A549 (cell line): Measurements from ENCODE around the gene ZBTB11. TPM values are rescaled to one million over a fixed set of nuclear protein-coding genes. Genes with fewer than 3 reads are reported as not detected.

Experiments used
- ATAC-seq, 2 experiments: fragments of 200-7000 bp in 1 of 2; fragments of >200 bp in 1 of 2; cut with Nextera tagmentation in 1 of 2; cut with Tn5 transposase in 1 of 2; 3 replicates each; pipeline versions ENCODE4 v1.8.0 to v1.9.1; 2018 to 2020; ENCODE audit warnings: mild to moderate bottlenecking in 1 of 2, moderate library complexity in 1 of 2
- CTCF ChIA-PET: fragments of 300-600 bp; sonication (Branson Sonifier 250); formaldehyde crosslinking; extraction: SDS; loops from one replicate; lab custom pipeline; 2021; ENCODE audit warnings: antibody characterized with exemption, inconsistent platforms; lab: Yijun Ruan, JAX
- POLR2A ChIA-PET: fragments of 350-600 bp; formaldehyde crosslinking; extraction: SDS; loops from one replicate; lab custom pipeline; 2021; ENCODE audit warnings: antibody characterized with exemption, inconsistent platforms; lab: Yijun Ruan, JAX
- DNase-seq, 2 experiments: peaks; one replicate each; pipeline versions ENCODE4 v3.0.0 to v3.0.0-alpha.2; 2011 to 2016; ENCODE audit warnings: low read depth in 1 of 2, low spot score in 1 of 2
- FAIRE-seq: peaks from 2 replicates; lab custom pipeline; 2011; peaks lifted over from hg19 to GRCh38; lab: Jason Lieb, UNC
- H3K27ac ChIP-seq, 2 experiments: fragments of >200 bp; sonication (Bioruptor Twin); formaldehyde crosslinking; 3 replicates each; pipeline ENCODE4 v1.5.1; 2016 to 2017
- H3K4me1 ChIP-seq: fragments of >200 bp; sonication (Bioruptor Twin); formaldehyde crosslinking; 3 replicates; pipeline ENCODE4 v1.6.1; 2016
- H3K4me2 ChIP-seq: fragments of >200 bp; sonication (Bioruptor Twin); formaldehyde crosslinking; 3 replicates; pipeline ENCODE4 v1.6.1; 2016
- H3K4me3 ChIP-seq: fragments of >200 bp; sonication (Bioruptor Twin); formaldehyde crosslinking; 3 replicates; pipeline ENCODE4 v1.5.1; 2016
- H3K9me3 ChIP-seq: fragments of >200 bp; sonication (Bioruptor Twin); formaldehyde crosslinking; 3 replicates; pipeline ENCODE4 v1.6.1; 2016
- BCL3 ChIP-seq: fragments of >200 bp; sonication (Bioruptor Twin); formaldehyde crosslinking; IDR thresholded peaks from 3 replicates; pipeline ENCODE4 v1.6.1; 2016
- CBX2 ChIP-seq: fragments of 200-600 bp; sonication (generic); IDR thresholded peaks from 2 replicates; pipeline ENCODE4 v1.6.1; 2016; ENCODE audit warnings: low read depth, mild to moderate bottlenecking, borderline replicate concordance
- CBX8 ChIP-seq: fragments of 200-600 bp; sonication (generic); IDR thresholded peaks from 2 replicates; pipeline ENCODE4 v1.6.1; 2016
- EHMT2 ChIP-seq: fragments of 200-600 bp; sonication (generic); IDR thresholded peaks from 2 replicates; pipeline ENCODE4 v1.6.1; 2016; ENCODE audit warnings: antibody characterized with exemption, low read depth, mild to moderate bottlenecking, moderate library complexity
- FOSB ChIP-seq: fragments of 250-450 bp; sonication (Bioruptor Pico); IDR thresholded peaks from 2 replicates; pipeline ENCODE4 v1.5.0; 2020; ENCODE audit warnings: mild to moderate bottlenecking, moderate library complexity
- HOXA7 ChIP-seq: fragments of 250-450 bp; sonication (Bioruptor Pico); IDR thresholded peaks from 2 replicates; pipeline ENCODE4 v1.5.0; 2020; ENCODE audit warnings: mild to moderate bottlenecking, moderate library complexity
- MAX ChIP-seq: IDR thresholded peaks from 2 replicates; pipeline ENCODE4 v1.6.1; 2012
- MYC ChIP-seq: IDR thresholded peaks from 2 replicates; pipeline ENCODE4 v1.6.1; 2012; ENCODE audit warnings: mild to moderate bottlenecking, inconsistent platforms, low read length, improper control_type of control experiment, borderline replicate concordance
- RAD21 ChIP-seq, 2 experiments: fragments of >200 bp in 1 of 2; sonication (Bioruptor Twin) in 1 of 2; formaldehyde crosslinking in 1 of 2; IDR thresholded peaks in 1 of 2; conservative IDR thresholded peaks in 1 of 2; 2 replicates in 1 of 2; 3 replicates in 1 of 2; pipeline ENCODE4 v1.6.1; 2012 to 2018; ENCODE audit warnings: inconsistent platforms in 1 of 2
- REST ChIP-seq: fragments of 200-600 bp; sonication (generic); IDR thresholded peaks from 2 replicates; pipeline ENCODE4 v1.6.1; 2016; ENCODE audit warnings: antibody characterized with exemption, mild to moderate bottlenecking, moderate library complexity
- RFX5 ChIP-seq: fragments of 450-650 bp; IDR thresholded peaks from 2 replicates; pipeline ENCODE4 v1.7.1; 2014; ENCODE audit warnings: antibody characterized with exemption, mild to moderate bottlenecking, moderate library complexity
- RNF2 ChIP-seq: fragments of 200-600 bp; sonication (generic); IDR thresholded peaks from 2 replicates; pipeline ENCODE4 v1.6.1; 2016; ENCODE audit warnings: low read depth, mild to moderate bottlenecking, antibody characterized with exemption, moderate library complexity, borderline replicate concordance
- SMC3 ChIP-seq: fragments of >200 bp; sonication (Bioruptor Twin); formaldehyde crosslinking; IDR thresholded peaks from 3 replicates; pipeline ENCODE4 v1.6.1; 2018; ENCODE audit warnings: inconsistent platforms
- TFCP2L1 ChIP-seq: fragments of 250-450 bp; sonication (Bioruptor Pico); IDR thresholded peaks from 2 replicates; pipeline ENCODE4 v1.5.0; 2021; ENCODE audit warnings: mild to moderate bottlenecking
- TP53 ChIP-seq: fragments of 250-450 bp; sonication (Bioruptor Pico); IDR thresholded peaks from 2 replicates; pipeline ENCODE4 v1.5.0; 2021; ENCODE audit warnings: mild to moderate bottlenecking, moderate library complexity
- ZFP36 ChIP-seq: fragments of 450-650 bp; IDR thresholded peaks from 2 replicates; pipeline ENCODE4 v1.6.1; 2014; ENCODE audit warnings: borderline replicate concordance; ENCODE audit not compliant: partially characterized antibody
- ZNF302 ChIP-seq: fragments of 250-450 bp; sonication (Bioruptor Pico); IDR thresholded peaks from 2 replicates; pipeline ENCODE4 v1.9.0; 2021; ENCODE audit warnings: inconsistent platforms, mild to moderate bottlenecking, moderate library complexity
- WGBS: methylation state at CpG from one replicate; pipeline ENCODE4 v1.1.6; 2017; ENCODE audit errors: missing lambda C conversion rate; 5-methylcytosine and 5-hydroxymethylcytosine counted together
- polyA plus RNA-seq, 4 experiments: library from polyadenylated mRNA; depleted of rRNA in 3 of 4; stranded (reverse); fragments of >200 nt; fragmentation: RNase III in 1 of 4; extraction: RNeasy Plus Mini Kit Qiagen cat#74134 plus additional on column Dnase treatment in 1 of 4; gene quantifications; 2 replicates in 3 of 4; 3 replicates in 1 of 4; pipeline ENCODE4 v1.2.3, GENCODE V29; 2011 to 2017
- small RNA-seq, 6 experiments: library from RNA; depleted of rRNA; stranded (forward); fragments of <200 nt; gene quantifications; one replicate each; pipeline ENCODE3, GENCODE V24; 2012
- TF ChIP-seq, protein P1 (sequence below): fragments of 150-350 bp; IDR thresholded peaks from 2 replicates; pipeline ENCODE4 v1.6.1; 2014; ENCODE audit warnings: low read depth, mild to moderate bottlenecking, low read length
- TF ChIP-seq, protein P2 (sequence below): fragments of >200 bp; sonication (Bioruptor Twin); formaldehyde crosslinking; IDR thresholded peaks from 2 replicates; pipeline ENCODE4 v1.6.1; 2016

Gene ZBTB11
- polyA plus RNA-seq, 2 of the 4 experiments (the other 2 are of a cell fraction), result 11.3 to 24.3 TPM

DNA sequence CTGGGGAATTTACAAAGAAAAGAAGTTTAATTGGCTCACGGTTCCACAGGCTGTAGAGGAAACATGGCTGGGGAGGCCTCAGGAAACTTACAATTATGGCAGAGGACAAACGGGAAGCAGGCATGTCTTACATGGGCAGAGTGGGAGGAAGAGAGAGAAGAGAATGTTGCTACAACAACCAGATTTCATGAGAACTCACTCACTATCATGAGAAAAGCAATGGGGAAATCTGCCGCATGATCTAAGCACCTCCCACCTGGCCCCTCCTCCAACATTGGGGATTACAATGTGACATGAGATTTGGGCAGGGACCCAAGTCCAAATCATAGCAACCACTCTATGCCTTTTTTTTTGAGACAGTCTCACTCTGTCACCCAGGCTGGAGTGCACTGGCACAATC, 74.2 kb downstream of the ZBTB11 start:
- ChIA-PET POLR2A (no interaction called here), CTCF (no interaction called here)
- Histone ChIP-seq H3K4me3 (no peak overlapping the region), H3K4me2 (no peak overlapping the region), H3K9me3 (no peaks in the 10 kb centered on the region)
- WGBS, result 92% methylated on average over 3 of the region's 3 CpGs
- no peak for ATAC-seq
- TF ChIP-seq RNF2 (no peak), BCL3 (no peak), MAX (no peak), RAD21 (conservative IDR thresholded peaks at IDR 0.05 in 1 of 2, IDR thresholded peaks at IDR 0.05 in 1 of 2) (no peak), CBX2 (no peak), REST (no peak), TP53 (no peak), EHMT2 (no peak), ZFP36 (no peak), RFX5 (no peak), HOXA7 (CRISPR knock-in tag) (no peak), CBX8 (no peak), ZNF302 (CRISPR knock-in tag) (no peak), FOSB (no peak), TFCP2L1 (CRISPR knock-in tag) (no peak), MYC (no peak), SMC3 (no peak)
- TF ChIP-seq, protein P1, sequence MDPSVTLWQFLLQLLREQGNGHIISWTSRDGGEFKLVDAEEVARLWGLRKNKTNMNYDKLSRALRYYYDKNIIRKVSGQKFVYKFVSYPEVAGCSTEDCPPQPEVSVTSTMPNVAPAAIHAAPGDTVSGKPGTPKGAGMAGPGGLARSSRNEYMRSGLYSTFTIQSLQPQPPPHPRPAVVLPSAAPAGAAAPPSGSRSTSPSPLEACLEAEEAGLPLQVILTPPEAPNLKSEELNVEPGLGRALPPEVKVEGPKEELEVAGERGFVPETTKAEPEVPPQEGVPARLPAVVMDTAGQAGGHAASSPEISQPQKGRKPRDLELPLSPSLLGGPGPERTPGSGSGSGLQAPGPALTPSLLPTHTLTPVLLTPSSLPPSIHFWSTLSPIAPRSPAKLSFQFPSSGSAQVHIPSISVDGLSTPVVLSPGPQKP, result no peak
- TF ChIP-seq, protein P2, sequence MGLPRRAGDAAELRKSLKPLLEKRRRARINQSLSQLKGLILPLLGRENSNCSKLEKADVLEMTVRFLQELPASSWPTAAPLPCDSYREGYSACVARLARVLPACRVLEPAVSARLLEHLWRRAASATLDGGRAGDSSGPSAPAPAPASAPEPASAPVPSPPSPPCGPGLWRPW, result no peak
- TF ChIP-seq, all 56 proteins: peak for 0
- FAIRE-seq, result no peak
- DNase-seq, result no peak
- Histone ChIP-seq H3K4me1 (no peaks in the 10 kb centered on the region), H3K27ac (no peak overlapping the region)

Small RNA genes lying within 50 kb of the gene (small RNA-seq; reads per million reads assigned to genes)
- 0 reads per million in 6 experiments for gene RF00019
- 0 reads per million in 6 experiments for gene RNU6-1256P
- 0 to 0.19 (median 0) reads per million in 6 experiments for gene RNY1P12

Other genes starting within 250 kb of the ZBTB11 start
- 8.4 and 10.3 TPM in 2 replicates for gene SENP7, start 163.9 kb downstream of the ZBTB11 start, polyA plus RNA-seq (2011; rRNA removed)
- gene SENP7, start 163.9 kb downstream of the ZBTB11 start, polyA plus RNA-seq (2017; fragmentation: RNase III; extraction: RNeasy Plus Mini Kit Qiagen cat#74134 plus additional on column Dnase treatment), result 2.9 to 3.1 TPM (median 3.0 TPM) in 3 replicates
- 27.7 and 37.0 TPM in 2 replicates for gene TRMT10C, start 115.3 kb downstream of the ZBTB11 start, polyA plus RNA-seq (2011; rRNA removed)
- 30.8 to 32.7 TPM (median 32.5 TPM) in 3 replicates for gene TRMT10C, start 115.3 kb downstream of the ZBTB11 start, polyA plus RNA-seq (2017; fragmentation: RNase III; extraction: RNeasy Plus Mini Kit Qiagen cat#74134 plus additional on column Dnase treatment)
- gene PCNP, start 103.0 kb downstream of the ZBTB11 start, polyA plus RNA-seq (2011; rRNA removed), result 95.8 and 135 TPM in 2 replicates
- gene PCNP, start 103.0 kb downstream of the ZBTB11 start, polyA plus RNA-seq (2017; fragmentation: RNase III; extraction: RNeasy Plus Mini Kit Qiagen cat#74134 plus additional on column Dnase treatment), result 114 to 125 TPM (median 119 TPM) in 3 replicates
- gene RPL24, start 9.6 kb upstream of the ZBTB11 start, polyA plus RNA-seq (2011; rRNA removed), result 1,426 and 1,646 TPM in 2 replicates
- 1,830 to 2,100 TPM (median 1,839 TPM) in 3 replicates for gene RPL24, start 9.6 kb upstream of the ZBTB11 start, polyA plus RNA-seq (2017; fragmentation: RNase III; extraction: RNeasy Plus Mini Kit Qiagen cat#74134 plus additional on column Dnase treatment)
- 4.0 and 6.7 TPM in 2 replicates for gene CEP97, start 47.5 kb upstream of the ZBTB11 start, polyA plus RNA-seq (2011; rRNA removed)
- 4.6 to 5.2 TPM (median 5.1 TPM) in 3 replicates for gene CEP97, start 47.5 kb upstream of the ZBTB11 start, polyA plus RNA-seq (2017; fragmentation: RNase III; extraction: RNeasy Plus Mini Kit Qiagen cat#74134 plus additional on column Dnase treatment)
- gene NXPE3, start 102.1 kb upstream of the ZBTB11 start, polyA plus RNA-seq (2011; rRNA removed), result 49.5 and 52.5 TPM in 2 replicates
- 43.4 to 48.6 TPM (median 44.1 TPM) in 3 replicates for gene NXPE3, start 102.1 kb upstream of the ZBTB11 start, polyA plus RNA-seq (2017; fragmentation: RNase III; extraction: RNeasy Plus Mini Kit Qiagen cat#74134 plus additional on column Dnase treatment)
- gene NFKBIZ, start 172.4 kb upstream of the ZBTB11 start, polyA plus RNA-seq (2011; rRNA removed), result 32.9 and 36.1 TPM in 2 replicates
- 14.4 to 19.8 TPM (median 16.6 TPM) in 3 replicates for gene NFKBIZ, start 172.4 kb upstream of the ZBTB11 start, polyA plus RNA-seq (2017; fragmentation: RNase III; extraction: RNeasy Plus Mini Kit Qiagen cat#74134 plus additional on column Dnase treatment)